IPS-20b (cell line): ENCODE data around the gene POU4F1.

ENCODE experiments used
- H3K27ac ChIP-seq: one replicate; pipeline ENCODE4 v1.5.1; 2013; ENCODE audit warnings: low read length
- H3K27me3 ChIP-seq: 2 replicates; pipeline ENCODE4 v1.6.1; 2013; ENCODE audit warnings: mild to moderate bottlenecking, low read length, inconsistent platforms; ENCODE audit not compliant: insufficient read depth
- H3K36me3 ChIP-seq: 2 replicates; pipeline ENCODE4 v1.6.1; 2013; ENCODE audit warnings: low read depth, mild to moderate bottlenecking, inconsistent platforms, low read length, moderate library complexity; ENCODE audit not compliant: insufficient read depth
- H3K4me1 ChIP-seq: 2 replicates; pipeline ENCODE4 v1.6.1; 2013; ENCODE audit warnings: mild to moderate bottlenecking, control low read depth, inconsistent platforms, low read length, moderate library complexity; ENCODE audit not compliant: insufficient read depth
- H3K4me3 ChIP-seq: 2 replicates; pipeline ENCODE4 v1.5.1; 2013; ENCODE audit warnings: mild to moderate bottlenecking, low read length, inconsistent platforms
- H3K9ac ChIP-seq: 2 replicates; pipeline ENCODE4 v1.6.1; 2013; ENCODE audit warnings: low read depth, mild to moderate bottlenecking, inconsistent platforms, low read length, moderate library complexity
- H3K9me3 ChIP-seq: 2 replicates; pipeline ENCODE4 v1.6.1; 2013; ENCODE audit warnings: mild to moderate bottlenecking, low read depth, low read length, inconsistent platforms; ENCODE audit not compliant: insufficient read depth

Gene POU4F1

DNA sequence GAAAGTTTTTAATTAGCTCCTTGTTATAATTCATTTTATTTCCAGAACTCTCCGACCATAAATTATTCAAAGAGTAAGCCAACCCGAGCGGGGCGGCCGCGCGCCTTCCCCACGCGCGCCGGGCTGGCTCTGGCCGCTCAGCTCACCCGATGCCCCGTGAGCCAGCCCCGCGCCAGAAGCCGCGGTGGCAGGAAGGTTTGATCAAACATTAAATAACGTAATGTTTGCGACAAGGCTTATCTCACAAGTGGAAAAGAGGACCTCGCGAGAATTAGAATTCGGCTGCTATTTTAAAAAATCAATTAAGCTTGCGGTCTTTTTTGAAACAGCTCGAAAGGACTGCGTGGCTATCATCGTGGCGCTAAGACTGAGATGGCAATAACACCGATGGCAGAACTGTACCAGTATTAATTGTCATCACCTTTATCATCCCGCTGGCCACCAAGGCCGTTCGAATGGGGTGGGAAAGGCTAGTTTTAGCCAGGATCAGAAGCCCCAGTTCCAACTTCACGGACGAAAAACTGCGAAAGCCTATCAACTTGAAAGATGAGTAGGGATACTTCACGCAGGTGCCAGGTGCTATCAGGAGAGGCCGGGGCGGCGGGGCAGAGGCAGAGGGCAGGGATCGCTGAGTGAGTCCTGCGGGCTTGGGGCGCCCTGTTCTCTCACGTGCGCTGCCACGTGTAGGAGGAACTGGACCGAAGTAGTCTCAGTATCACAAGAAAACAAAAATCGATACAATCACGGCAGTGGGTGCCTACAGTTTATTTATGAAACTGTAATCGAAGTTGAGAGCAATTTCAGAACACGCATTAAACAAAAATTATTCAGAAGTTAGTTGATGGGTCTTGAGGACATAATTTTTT is 6.4 kb downstream of the POU4F1 start:
- Histone ChIP-seq H3K27ac (no peak overlapping the region), H3K9ac (no peak overlapping the region), H3K4me1 (peaks cover 8% of the 10 kb centered on the region; the same call in 1 of the 2 replicates), H3K36me3 (no peaks in the 10 kb centered on the region), H3K4me3 (peak overlapping the region; percentile 71), H3K27me3 (peaks cover 98% of the 10 kb centered on the region), H3K9me3 (no peaks in the 10 kb centered on the region)

DNA sequence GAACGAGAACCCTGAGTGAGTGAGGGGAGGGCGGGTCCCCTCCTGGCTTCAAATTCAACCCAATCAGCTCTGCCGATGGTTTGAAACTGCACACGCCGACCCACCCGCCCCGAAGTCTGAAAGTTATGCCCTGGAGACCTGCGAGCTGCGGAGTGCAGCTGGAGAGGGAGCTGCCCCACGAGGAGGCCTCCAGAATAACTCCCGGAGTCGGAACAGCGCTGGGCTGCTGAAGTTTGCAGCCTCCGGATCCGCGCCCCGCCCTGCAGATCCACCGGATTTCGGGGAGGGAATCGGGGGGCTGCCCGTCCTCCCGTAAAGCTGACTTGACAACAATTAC is 7.0 kb downstream of the POU4F1 start:
- Histone ChIP-seq H3K9ac (no peak overlapping the region), H3K4me1 (peaks cover 8% of the 10 kb centered on the region; the same call in 1 of the 2 replicates), H3K36me3 (no peaks in the 10 kb centered on the region), H3K9me3 (no peaks in the 10 kb centered on the region), H3K27ac (no peak overlapping the region), H3K4me3 (peak overlapping the region; percentile 71), H3K27me3 (peaks cover 100% of the 10 kb centered on the region)

DNA sequence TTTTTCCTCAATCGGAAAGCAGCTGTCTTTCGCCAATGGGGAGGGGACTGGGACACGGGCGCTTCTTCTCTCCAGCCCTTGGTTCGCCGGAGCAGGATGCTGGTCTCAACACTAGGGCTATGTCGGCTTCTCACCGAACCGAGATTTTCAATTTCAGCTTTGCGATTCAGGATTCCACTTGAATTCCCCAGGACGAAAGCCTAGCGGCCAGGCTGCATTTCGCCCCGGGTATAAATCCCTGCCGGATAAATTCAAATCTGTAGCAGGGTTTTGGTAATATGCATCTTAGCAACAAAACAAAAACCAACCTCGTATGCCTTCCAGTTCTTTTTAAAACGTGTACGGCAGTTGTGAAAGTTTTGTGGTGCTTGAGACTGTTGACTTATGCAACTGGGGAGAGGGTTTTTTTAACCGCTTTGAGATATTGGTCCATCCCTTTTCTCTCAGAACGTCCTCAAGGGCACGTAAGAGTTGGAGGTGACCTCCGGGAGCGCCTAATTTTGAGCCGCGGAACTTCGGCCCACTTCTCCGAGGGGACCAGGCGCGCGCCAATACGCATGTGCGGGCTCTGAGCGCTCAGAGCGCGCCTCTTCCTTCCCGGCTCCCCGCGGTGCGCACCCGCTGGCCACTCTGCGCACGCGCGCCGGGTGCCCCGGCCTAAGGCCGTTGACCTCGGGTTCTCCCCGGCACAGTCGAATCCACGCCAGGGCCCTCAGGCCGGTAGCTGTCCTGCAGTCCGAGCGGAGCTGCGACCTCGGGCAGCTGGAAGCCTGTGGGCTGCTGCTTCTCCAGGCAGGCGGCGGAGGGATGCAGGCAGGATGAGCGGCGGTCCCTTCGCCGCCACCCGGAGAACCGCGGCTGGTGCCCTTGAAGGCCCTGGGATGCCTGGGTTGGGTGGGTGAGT is 7.6 kb downstream of the POU4F1 start:
- no peak overlapping the region for H3K9ac ChIP-seq
- H3K27me3 ChIP-seq, result peaks cover 100% of the 10 kb centered on the region
- H3K9me3 ChIP-seq, result no peaks in the 10 kb centered on the region
- H3K27ac ChIP-seq, result no peak overlapping the region
- H3K36me3 ChIP-seq, result no peaks in the 10 kb centered on the region
- peaks cover 8% of the 10 kb centered on the region; the same call in 1 of the 2 replicates for H3K4me1 ChIP-seq
- peak overlapping the region; percentile 71 for H3K4me3 ChIP-seq

- H3K4me1 ChIP-seq, result peaks cover 8% of the 10 kb centered on the region; the same call in 1 of the 2 replicates
- H3K27me3 ChIP-seq, result peaks cover 100% of the 10 kb centered on the region
- no peaks in the 10 kb centered on the region for H3K36me3 ChIP-seq
- H3K27ac ChIP-seq, result no peak overlapping the region
- H3K9me3 ChIP-seq, result no peaks in the 10 kb centered on the region
- no peak overlapping the region for H3K9ac ChIP-seq
- H3K4me3 ChIP-seq, result peak overlapping the region; percentile 61
Measured at GRCh38 chr13:78594456-78594975, 8.8 kb downstream of the POU4F1 start.

GRCh38 chr13:78593652-78594455 is 9.5 kb downstream of the POU4F1 start:
- Histone ChIP-seq H3K9me3 (no peaks in the 10 kb centered on the region), H3K27ac (no peak overlapping the region), H3K9ac (no peak overlapping the region), H3K4me1 (peaks cover 8% of the 10 kb centered on the region; the same call in 1 of the 2 replicates), H3K36me3 (no peaks in the 10 kb centered on the region), H3K27me3 (peaks cover 100% of the 10 kb centered on the region), H3K4me3 (peak overlapping the region; percentile 61)

GRCh38 chr13:78593129-78593528 is 10.2 kb downstream of the POU4F1 start:
- H3K36me3 ChIP-seq, result no peaks in the 10 kb centered on the region
- H3K27me3 ChIP-seq, result peaks cover 100% of the 10 kb centered on the region
- H3K9ac ChIP-seq, result no peak overlapping the region
- no peak overlapping the region for H3K27ac ChIP-seq
- no peak overlapping the region for H3K4me3 ChIP-seq
- no peaks in the 10 kb centered on the region for H3K9me3 ChIP-seq
- peaks cover 8% of the 10 kb centered on the region; the same call in 1 of the 2 replicates for H3K4me1 ChIP-seq

DNA sequence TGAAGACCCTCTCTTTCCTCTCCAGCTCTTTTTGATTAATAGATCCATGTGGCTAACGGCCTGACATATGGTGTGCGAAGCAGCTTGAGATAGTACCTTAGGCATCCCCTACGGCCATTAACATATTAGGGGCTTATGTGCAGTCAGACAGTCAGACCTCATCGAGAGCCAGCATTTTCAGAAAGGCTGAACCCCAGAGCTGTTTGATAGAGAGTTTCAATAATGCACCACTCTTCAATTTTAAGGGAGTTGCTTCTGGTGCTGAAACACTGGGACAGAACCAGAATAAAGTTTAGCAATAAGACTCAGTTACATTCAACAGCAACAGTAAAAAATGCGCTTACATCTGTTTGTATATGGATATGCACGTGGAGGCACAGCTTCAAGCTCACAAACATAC is 10.8 kb downstream of the POU4F1 start:
- Histone ChIP-seq H3K27ac (no peak overlapping the region), H3K4me1 (peaks cover 8% of the 10 kb centered on the region; the same call in 1 of the 2 replicates), H3K4me3 (no peak overlapping the region), H3K27me3 (peaks cover 100% of the 10 kb centered on the region), H3K36me3 (no peaks in the 10 kb centered on the region), H3K9ac (no peak overlapping the region), H3K9me3 (no peaks in the 10 kb centered on the region)

GRCh38 chr13:78589206-78589605 is 14.1 kb downstream of the POU4F1 start:
- Histone ChIP-seq H3K27ac (no peak overlapping the region), H3K4me1 (0 out of 2 replicates have a peak, but pooled peaks cover 4% of the 10 kb centered on the region), H3K36me3 (no peaks in the 10 kb centered on the region), H3K27me3 (peaks cover 88% of the 10 kb centered on the region), H3K4me3 (no peak overlapping the region), H3K9ac (no peak overlapping the region), H3K9me3 (no peaks in the 10 kb centered on the region)

- Histone ChIP-seq H3K27me3 (peaks cover 70% of the 10 kb centered on the region), H3K36me3 (no peaks in the 10 kb centered on the region), H3K9me3 (no peaks in the 10 kb centered on the region), H3K27ac (no peak overlapping the region), H3K4me1 (no peaks in the 10 kb centered on the region), H3K9ac (no peak overlapping the region), H3K4me3 (peak overlapping the region; percentile 51)
Measured at GRCh38 chr13:78587395-78587794, 16.0 kb downstream of the POU4F1 start.

DNA sequence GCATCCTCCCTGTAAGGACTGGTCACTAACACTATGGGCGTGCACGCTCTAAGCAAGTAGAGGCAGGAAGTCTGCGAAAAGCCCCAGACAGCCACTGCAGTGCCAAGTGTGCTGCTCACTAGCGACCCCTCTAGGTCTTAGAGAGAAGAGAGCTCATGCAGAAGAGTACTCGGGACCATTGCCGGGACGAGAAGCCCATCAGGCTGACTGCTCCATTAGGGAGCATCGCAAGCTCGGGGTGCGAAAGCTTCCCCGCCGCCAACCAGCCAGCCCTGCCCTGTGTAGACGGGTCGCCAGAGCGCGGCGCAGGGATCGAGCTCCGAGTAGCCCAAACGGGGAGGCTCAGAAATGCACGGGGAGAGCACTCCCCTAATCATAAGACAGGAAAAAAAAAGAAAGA is 16.6 kb downstream of the POU4F1 start:
- no peak overlapping the region for H3K9ac ChIP-seq
- H3K4me3 ChIP-seq, result no peak overlapping the region; the same call in 1 of the 2 replicates
- no peak overlapping the region for H3K27ac ChIP-seq
- no peaks in the 10 kb centered on the region for H3K36me3 ChIP-seq
- H3K4me1 ChIP-seq, result no peaks in the 10 kb centered on the region
- H3K27me3 ChIP-seq, result peaks cover 63% of the 10 kb centered on the region
- H3K9me3 ChIP-seq, result no peaks in the 10 kb centered on the region

DNA sequence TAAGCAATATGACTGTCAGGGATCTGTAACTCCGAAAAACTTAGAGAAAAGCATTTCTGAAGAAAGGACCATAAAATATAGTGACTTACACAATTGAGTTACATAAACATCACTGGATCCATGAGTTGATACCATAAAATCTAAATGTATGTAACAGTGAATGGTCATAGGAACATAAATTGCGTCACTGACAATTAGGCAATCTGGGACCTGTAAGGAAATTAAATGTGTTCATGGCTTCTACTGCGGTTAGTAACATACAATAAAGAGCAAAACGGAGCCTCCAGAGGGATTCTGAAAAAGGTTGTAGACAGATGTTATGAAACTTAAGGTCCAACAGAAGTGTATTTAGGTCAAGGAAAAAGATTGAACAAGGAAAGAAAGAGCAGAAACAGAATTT is 27.1 kb downstream of the POU4F1 start:
- Histone ChIP-seq H3K4me1 (no peaks in the 10 kb centered on the region), H3K27ac (no peak overlapping the region), H3K9ac (no peak overlapping the region), H3K4me3 (no peak overlapping the region), H3K9me3 (no peaks in the 10 kb centered on the region), H3K36me3 (no peaks in the 10 kb centered on the region), H3K27me3 (no peaks in the 10 kb centered on the region)
